Activated naive CD8-positive, alpha-beta T cell treated with anti-CD3 and anti-CD28 coated beads, Interleukin-2, amount 50 U/mL, for 16 hours (primary cell): ENCODE data around the gene TRIO.

ENCODE experiments used
- DNase-seq: peaks from one replicate; pipeline ENCODE4 v3.0.0-alpha.2; 2020; ENCODE audit warnings: low read depth, low spot score

Gene TRIO

DNA sequence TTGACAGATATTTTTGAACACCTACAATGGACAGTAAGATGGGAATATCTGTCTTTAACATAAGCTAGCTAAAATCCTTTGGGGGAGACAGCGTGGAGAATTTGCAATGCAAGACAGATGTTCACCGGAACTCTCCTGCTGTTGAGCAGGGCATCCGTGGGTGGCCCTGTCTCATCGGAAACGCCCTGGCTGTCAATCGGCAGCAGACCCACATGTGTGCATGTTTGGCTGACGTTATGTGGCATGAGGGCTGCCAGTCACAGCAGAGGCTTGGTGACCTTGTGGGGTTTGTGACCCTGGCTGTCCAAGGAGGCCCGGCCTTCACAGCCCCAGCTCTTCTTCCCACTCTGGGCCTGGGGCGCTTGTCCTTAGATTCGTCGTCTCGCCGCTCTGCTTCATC is 308.7 kb downstream of the TRIO start:
- DNase-seq: no peak

DNA sequence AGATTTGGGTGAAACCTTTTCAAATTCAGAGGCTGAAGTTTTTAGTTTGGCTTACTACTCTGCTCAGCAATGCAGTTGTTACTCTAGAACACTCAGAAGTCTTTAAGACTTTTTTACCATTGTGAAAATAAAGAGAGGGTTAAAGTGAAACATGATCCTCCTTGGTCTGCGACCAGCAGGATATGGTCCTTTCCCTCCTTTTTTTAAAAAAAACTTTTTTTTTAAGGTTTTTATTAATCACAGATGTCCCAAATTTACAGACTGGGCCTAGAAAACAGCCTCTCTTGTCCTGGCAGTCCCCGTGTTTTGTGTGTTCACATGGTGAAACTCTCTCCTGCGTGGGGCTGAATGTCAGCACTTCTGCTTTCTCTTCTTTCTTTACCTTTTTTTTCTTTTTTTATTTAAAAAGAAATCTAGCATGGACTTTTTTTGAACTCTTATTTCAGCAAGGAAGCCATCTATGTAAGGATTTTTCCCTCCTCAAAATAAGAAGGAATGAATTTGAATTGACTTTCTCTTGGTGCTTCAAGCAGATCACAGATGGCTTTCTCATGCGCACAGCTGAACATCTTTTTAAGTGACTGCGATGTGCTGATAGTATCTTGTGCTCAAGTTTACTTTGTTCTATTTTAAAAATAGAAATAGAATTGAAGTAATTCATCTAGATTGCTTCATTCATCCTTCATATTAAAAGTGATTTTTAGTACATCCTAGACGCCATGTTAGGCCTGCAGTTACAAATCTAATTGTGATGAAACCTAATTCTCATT is 309.7 kb downstream of the TRIO start:
- no peak for DNase-seq

DNA sequence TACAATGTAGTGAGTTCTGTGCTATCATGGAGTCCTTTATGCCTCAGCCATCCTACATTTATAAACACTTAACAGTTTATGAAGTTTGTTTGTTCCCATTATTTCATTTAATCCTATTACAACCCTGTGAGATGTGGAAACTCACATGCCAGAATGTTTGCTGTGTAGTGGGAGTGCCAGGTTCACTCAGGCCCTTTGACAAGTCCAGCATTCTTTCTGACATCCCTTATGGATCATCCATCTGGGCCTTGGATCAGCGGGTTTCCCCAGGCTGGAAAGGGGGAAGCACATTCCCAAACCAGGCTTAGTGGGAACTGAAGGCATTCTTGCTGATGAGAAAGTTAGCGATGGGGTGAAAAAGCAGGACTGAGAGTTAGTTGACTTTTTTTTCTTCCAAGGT is 310.3 kb downstream of the TRIO start:
- no peak for DNase-seq

DNA sequence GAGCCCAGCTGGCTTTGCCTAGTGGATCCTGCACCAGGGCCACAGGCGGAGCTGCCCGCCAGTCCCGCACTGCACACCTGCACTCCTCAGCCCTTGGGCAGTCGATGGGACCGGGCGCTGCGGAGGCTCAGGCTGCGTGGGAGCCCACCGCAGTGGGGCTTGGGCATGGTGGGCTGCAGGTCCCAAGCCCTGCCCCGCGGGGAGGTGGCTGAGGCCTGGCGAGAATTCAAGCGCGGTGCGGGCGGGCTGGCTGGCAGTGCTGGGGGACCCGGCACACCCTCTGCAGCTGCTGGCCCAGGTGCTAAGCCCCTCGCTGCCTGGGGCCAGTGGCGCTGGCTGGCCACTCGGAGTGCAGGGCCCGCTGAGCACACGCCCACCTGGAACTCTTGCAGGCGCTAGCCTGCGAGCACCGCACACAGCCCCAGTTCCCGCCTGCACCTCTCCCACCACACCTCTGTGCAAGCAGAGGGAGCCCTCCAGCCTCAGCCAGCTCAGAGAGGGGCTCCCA is 312.7 kb downstream of the TRIO start:
- no peak for DNase-seq

DNA sequence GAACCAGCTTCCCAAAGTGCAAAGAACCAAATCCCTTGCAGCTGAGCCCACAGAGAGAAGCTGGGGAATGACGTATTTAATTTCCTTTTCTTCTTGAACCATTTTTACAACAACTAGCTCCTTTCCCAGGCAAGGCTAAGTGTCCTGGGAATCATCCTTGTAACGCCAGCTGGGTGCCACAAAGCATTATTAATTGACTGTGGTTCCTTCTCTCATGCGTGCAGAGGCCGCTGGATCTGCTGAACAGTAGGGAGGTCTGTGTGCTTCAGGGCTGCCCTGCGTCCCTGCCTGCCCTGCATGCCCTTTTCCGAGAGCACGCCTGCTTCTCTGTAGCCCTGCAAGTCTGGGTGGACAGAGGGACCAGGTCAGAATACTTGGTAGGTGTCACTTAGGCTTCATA is 314.3 kb downstream of the TRIO start:
- DNase-seq: no peak

GRCh38 chr5:14458414-14458813 is 315.3 kb downstream of the TRIO start:
- no peak for DNase-seq

- DNase-seq: no peak
Observed at GRCh38 chr5:14460844-14461398, 317.8 kb downstream of the TRIO start.

GRCh38 chr5:14462681-14463080 is 319.5 kb downstream of the TRIO start:
- no peak for DNase-seq

GRCh38 chr5:14463629-14464028 is 320.5 kb downstream of the TRIO start:
- DNase-seq: no peak

DNA sequence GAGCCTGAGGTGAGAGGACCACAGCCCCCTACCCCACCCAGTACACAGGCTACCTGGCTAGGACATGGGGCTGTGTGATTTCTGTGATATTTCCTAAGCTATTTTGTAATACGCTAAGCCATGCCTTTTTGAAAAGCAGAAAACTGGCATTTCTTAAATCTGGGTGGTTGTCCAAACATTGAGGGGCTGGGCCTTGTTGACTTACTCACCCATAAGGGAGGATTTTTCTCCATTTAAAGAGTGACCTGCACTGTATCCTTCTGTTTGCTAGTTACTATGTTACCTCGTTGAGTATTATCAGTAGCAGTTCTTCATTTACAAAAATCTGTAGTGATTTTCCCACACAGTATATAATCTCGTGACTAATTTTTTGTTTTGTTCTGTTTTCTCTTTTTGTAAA is 321.0 kb downstream of the TRIO start:
- DNase-seq: no peak

- no peak for DNase-seq
Observed at GRCh38 chr5:14464671-14465070, 321.5 kb downstream of the TRIO start.

DNA sequence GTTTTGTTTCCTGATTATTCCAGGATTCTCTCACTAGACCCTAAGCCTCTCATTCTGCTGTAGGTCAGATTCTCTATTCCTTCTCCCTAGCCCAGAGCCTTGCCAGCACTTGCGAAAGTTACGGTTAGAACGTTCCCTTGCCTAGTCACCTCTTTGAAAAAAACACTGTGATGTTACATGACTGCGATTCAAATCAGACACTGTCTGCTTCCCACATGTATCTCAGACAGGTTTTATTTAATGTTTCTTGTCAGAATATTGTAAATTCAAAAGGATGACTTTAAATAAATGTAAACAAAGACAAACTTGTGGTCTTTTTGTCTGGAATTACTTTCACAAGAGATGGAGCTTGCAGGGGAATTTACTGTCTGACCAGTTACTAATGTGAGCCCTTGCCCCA is 322.0 kb downstream of the TRIO start:
- DNase-seq: no peak

GRCh38 chr5:14465776-14466175 is 322.6 kb downstream of the TRIO start:
- no peak for DNase-seq

DNA sequence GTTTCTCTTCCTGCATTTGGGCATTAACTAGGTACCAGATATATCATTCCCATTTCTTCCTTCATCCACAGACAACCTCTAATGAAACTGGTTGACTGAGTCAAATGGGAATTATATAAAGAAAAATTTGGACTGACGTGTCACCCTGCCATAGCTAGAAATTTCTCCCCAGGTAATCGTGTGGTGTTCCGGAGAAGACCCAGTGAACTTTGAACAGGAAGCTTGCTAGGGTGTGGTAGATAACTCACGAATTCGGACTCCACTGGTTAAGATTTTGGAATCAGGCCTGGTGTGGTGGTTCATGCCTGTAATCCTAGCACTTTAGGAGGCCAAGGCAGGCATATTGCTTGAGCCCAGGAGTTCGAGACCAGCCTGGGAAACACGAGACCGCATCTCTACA is 324.1 kb downstream of the TRIO start:
- no peak for DNase-seq

- no peak for DNase-seq
Observed at GRCh38 chr5:14467886-14468285, 324.7 kb downstream of the TRIO start.

DNA sequence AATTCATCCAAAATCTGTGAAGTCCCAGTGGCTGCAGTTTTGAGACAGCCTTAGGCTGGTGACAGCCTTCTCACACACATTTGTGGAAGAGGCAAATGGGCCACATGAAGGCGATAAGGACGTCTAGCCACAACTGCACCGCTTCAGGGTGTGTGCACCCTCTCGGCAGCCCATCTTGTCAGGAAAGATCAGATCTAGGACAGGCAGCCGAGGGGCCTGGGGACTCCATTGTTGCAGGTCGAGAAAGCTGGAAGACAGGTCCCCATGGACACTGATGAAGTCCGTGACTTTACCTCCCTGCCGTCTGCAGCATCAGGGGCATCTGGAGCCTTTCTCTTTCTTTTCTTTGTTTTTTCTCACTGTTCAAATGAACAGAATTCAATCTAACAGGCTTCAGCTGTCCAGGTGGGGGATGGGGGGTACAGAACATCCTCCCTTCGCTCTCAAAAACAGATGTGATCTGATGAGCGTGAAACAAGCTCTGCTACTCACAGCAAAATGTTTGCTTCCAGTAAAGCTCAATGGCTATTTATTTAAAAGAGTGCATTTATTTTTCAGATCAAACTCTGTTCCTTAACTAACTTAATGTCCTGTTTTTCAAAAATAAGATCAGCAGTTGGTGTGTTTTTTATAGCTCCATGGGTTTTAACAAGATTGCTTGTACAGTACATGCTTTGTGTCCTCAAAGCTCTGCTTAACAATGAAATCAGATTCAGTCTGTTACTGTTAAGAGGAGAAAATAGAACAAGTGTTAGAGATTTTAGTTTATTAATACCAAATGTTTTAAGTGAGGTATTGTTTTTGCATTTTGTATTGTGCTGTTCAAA is 326.6 kb downstream of the TRIO start:
- DNase-seq: no peak

GRCh38 chr5:14471507-14471906 is 328.4 kb downstream of the TRIO start:
- DNase-seq: no peak

- DNase-seq: no peak
Observed at GRCh38 chr5:14472986-14473567, 329.9 kb downstream of the TRIO start.

DNA sequence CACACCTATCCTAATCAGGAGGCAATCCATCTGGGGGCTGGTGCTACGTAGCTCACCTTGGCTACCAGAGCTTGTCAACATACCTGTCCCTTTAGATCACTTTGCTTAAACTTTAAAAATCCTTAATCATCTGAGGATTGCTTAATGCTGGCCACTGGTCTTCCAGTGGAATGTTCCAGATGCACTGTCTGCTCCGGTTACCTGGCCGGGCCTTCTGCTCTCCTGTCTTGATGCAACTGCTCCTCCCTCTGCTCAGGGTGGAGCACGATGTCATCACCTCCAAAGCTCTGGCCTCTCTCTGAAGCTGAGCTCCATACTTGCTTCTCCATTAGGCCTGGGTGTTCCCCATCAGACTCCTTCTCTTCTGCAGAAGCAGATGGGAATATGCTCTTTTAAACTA is 331.9 kb downstream of the TRIO start:
- DNase-seq: no peak

DNA sequence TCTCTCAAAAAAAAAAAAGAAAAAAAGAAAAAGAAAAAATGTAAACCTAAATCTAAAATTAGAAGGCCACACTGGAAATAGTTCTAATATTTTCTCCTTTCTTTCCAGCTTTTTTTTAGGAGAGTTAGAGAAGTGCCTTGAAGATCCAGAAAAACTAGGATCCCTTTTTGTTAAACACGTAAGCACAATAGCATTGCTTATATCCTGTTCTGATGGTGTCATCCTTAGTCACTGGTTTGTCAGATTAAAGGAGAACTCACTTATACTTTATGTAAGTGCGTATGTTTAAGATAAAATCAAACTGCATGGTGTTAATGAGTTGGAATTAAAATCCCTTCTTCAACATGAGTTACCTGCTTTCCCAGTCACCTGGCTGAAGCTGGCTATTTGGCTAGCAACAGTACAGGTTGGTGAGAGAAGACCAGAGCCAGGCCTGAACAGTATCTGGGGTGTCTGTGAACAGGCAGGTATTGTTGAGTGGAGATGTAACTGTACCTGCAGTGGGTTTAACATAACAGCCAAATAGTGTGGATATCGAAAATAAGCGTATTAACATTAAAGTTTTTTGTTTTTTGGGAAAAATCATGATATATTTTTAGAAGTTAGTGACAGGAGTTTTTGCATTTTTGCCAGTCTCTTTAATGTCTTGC is 333.8 kb downstream of the TRIO start:
- DNase-seq: no peak

GRCh38 chr5:14479143-14479696 is 336.1 kb downstream of the TRIO start:
- no peak for DNase-seq
